22Rv1 (cell line): ENCODE data around the gene DPEP2.

Experiments used
- CTCF ChIP-seq: fragments of 450-650 bp; IDR thresholded peaks from 2 replicates; pipeline ENCODE4 v1.5.1; 2017; ENCODE audit warnings: mild to moderate bottlenecking
- ZFX ChIP-seq: fragments of 450-650 bp; IDR thresholded peaks from 2 replicates; pipeline ENCODE4 v1.6.1; 2017; ENCODE audit warnings: antibody characterized with exemption, borderline replicate concordance

- TF ChIP-seq CTCF (no peak), ZFX (no peak)
Observed at GRCh38 chr16:67965668-67966548, 33.4 kb downstream of the DPEP2 start.
